SK-N-SH (cell line): ENCODE results near the gene CD2. TPM values are rescaled to one million over a fixed set of nuclear protein-coding genes. Genes with fewer than 3 reads are reported as not detected.

Source experiments
- CTCF ChIA-PET: fragments of 300-600, 350-600 bp; formaldehyde crosslinking; extraction: SDS; loops from one replicate; lab custom pipeline; 2021; lab: Yijun Ruan, JAX
- POLR2A ChIA-PET: fragments of 350-600 bp; sonication (Branson Sonifier 250); formaldehyde crosslinking; extraction: SDS; loops from one replicate; lab custom pipeline; 2020; ENCODE audit warnings: antibody characterized with exemption, inconsistent platforms; lab: Yijun Ruan, JAX
- DNase-seq: peaks from one replicate; pipeline ENCODE4 v3.0.0; 2012
- H2AFZ ChIP-seq: fragments of 200-600 bp; sonication (generic); 2 replicates; pipeline ENCODE4 v1.8.1; 2016; ENCODE audit warnings: antibody characterized with exemption, mild to moderate bottlenecking, low read depth
- H3F3A ChIP-seq: fragments of 200-600 bp; sonication (generic); replicated peaks from 2 replicates; pipeline ENCODE3; 2016; ENCODE audit warnings: antibody characterized with exemption, mild to moderate bottlenecking; ENCODE audit not compliant: insufficient read depth
- H3K27ac ChIP-seq, 2 experiments: fragments of 200-500 bp in 1 of 2; fragments of 200-600 bp in 1 of 2; sonication (Bioruptor generic) in 1 of 2; sonication (generic), shearing (Covaris generic) in 1 of 2; 2 replicates each; pipeline versions ENCODE4 v1.5.1 to v1.6.1; 2014 to 2016; ENCODE audit warnings: low read depth in 2 of 2, inconsistent platforms in 1 of 2, low read length in 1 of 2, mild to moderate bottlenecking in 1 of 2, mixed read lengths in 1 of 2
- H3K27me3 ChIP-seq: fragments of 200-600 bp; sonication (generic), shearing (Covaris generic); 2 replicates; pipeline ENCODE4 v1.6.1; 2016; ENCODE audit warnings: mixed run types; ENCODE audit not compliant: insufficient read depth
- H3K36me3 ChIP-seq, 2 experiments: fragments of 200-500 bp in 1 of 2; fragments of 200-600 bp in 1 of 2; sonication (Bioruptor generic) in 1 of 2; sonication (generic) in 1 of 2; replicated peaks in 1 of 2; 2 replicates each; pipeline versions ENCODE3 to v1.5.1; 2014 to 2016; ENCODE audit warnings: low read length in 1 of 2, mild to moderate bottlenecking in 1 of 2; ENCODE audit not compliant: insufficient read depth in 2 of 2, control insufficient read depth in 1 of 2
- H3K4me1 ChIP-seq, 2 experiments: fragments of 200-500 bp in 1 of 2; fragments of 200-600 bp in 1 of 2; sonication (Bioruptor generic) in 1 of 2; sonication (generic), shearing (Covaris generic) in 1 of 2; 2 replicates each; pipeline versions ENCODE4 v1.5.1 to v1.6.1; 2014 to 2016; ENCODE audit warnings: low read depth in 1 of 2, low read length in 1 of 2, mixed run types in 1 of 2; ENCODE audit not compliant: insufficient read depth in 2 of 2, control insufficient read depth in 1 of 2
- H3K4me2 ChIP-seq: fragments of 200-600 bp; sonication (generic), shearing (Covaris generic); 2 replicates; pipeline ENCODE4 v1.6.1; 2017; ENCODE audit warnings: mixed run types
- H3K4me3 ChIP-seq, 2 experiments: fragments of 200-500 bp in 1 of 2; fragments of 200-600 bp in 1 of 2; sonication (Bioruptor generic) in 1 of 2; sonication (generic), shearing (Covaris generic) in 1 of 2; 2 replicates each; pipeline versions ENCODE4 v1.5.1 to v1.8.1; 2014 to 2016; ENCODE audit warnings: low read depth in 2 of 2, inconsistent platforms in 1 of 2, low read length in 1 of 2, mild to moderate bottlenecking in 1 of 2, mixed read lengths in 1 of 2, moderate library complexity in 1 of 2
- H3K79me2 ChIP-seq: fragments of 200-600 bp; sonication (generic); 2 replicates; pipeline ENCODE4 v1.8.1; 2017; ENCODE audit warnings: mild to moderate bottlenecking; ENCODE audit not compliant: insufficient read depth
- H3K9ac ChIP-seq: fragments of 200-600 bp; sonication (generic); 2 replicates; pipeline ENCODE4 v1.6.1; 2017; ENCODE audit warnings: mixed run types
- H3K9me2 ChIP-seq: fragments of 200-600 bp; sonication (generic); 2 replicates; pipeline ENCODE4 v1.6.1; 2017; ENCODE audit warnings: mixed run types
- H3K9me3 ChIP-seq: fragments of 200-600 bp; sonication (generic); 2 replicates; pipeline ENCODE4 v1.6.1; 2017; ENCODE audit warnings: mixed run types, mild to moderate bottlenecking, moderate library complexity
- H4K20me1 ChIP-seq: fragments of 200-600 bp; sonication (generic); 2 replicates; pipeline ENCODE4 v1.6.1; 2017; ENCODE audit warnings: mild to moderate bottlenecking, mixed run types; ENCODE audit not compliant: insufficient read depth
- CTCF ChIP-seq: fragments of 200-600 bp; sonication (generic); IDR thresholded peaks from 2 replicates; pipeline ENCODE4 v1.6.1; 2017; ENCODE audit warnings: antibody characterized with exemption, mild to moderate bottlenecking, moderate library complexity
- ELF1 ChIP-seq: IDR thresholded peaks from 2 replicates; pipeline ENCODE4 v1.4.0; 2012
- EP300 ChIP-seq, 2 experiments: IDR thresholded peaks; 2 replicates each; pipeline versions ENCODE4 v1.4.0 to v1.6.1; 2012; ENCODE audit warnings: borderline replicate concordance in 1 of 2, low read depth in 1 of 2, low read length in 1 of 2
- FOSL2 ChIP-seq: IDR thresholded peaks from 2 replicates; pipeline ENCODE4 v1.4.0; 2012; ENCODE audit warnings: low read depth, mild to moderate bottlenecking, moderate library complexity, borderline replicate concordance
- FOXJ3 ChIP-seq: sonication (generic); formaldehyde crosslinking; IDR thresholded peaks from 2 replicates; pipeline ENCODE4 v1.5.1; 2020; ENCODE audit warnings: mild to moderate bottlenecking, missing genetic modification reagents
- GATA2 ChIP-seq: sonication (generic); formaldehyde crosslinking; IDR thresholded peaks from 2 replicates; pipeline ENCODE4 v1.5.0; 2020; ENCODE audit warnings: mild to moderate bottlenecking, missing genetic modification reagents
- MAX ChIP-seq: IDR thresholded peaks from 2 replicates; pipeline ENCODE4 v1.4.0; 2012; ENCODE audit warnings: low read depth
- MEF2A ChIP-seq: IDR thresholded peaks from 2 replicates; pipeline ENCODE4 v1.4.0; 2012; ENCODE audit warnings: low read depth, borderline replicate concordance
- MXI1 ChIP-seq: IDR thresholded peaks from 2 replicates; pipeline ENCODE4 v1.6.1; 2012; ENCODE audit warnings: mild to moderate bottlenecking, low read depth, low read length, improper control_type of control experiment
- NRF1 ChIP-seq: IDR thresholded peaks from 2 replicates; pipeline ENCODE4 v1.6.1; 2012; ENCODE audit warnings: low read depth, mild to moderate bottlenecking, low read length
- PBX3 ChIP-seq: IDR thresholded peaks from 2 replicates; pipeline ENCODE4; 2012
- POLR2AphosphoS5 ChIP-seq: IDR thresholded peaks from 2 replicates; pipeline ENCODE4 v1.6.1; 2012; ENCODE audit warnings: low read depth, low read length
- RAD21 ChIP-seq: IDR thresholded peaks from 2 replicates; pipeline ENCODE4 v1.6.1; 2012; ENCODE audit warnings: mild to moderate bottlenecking, low read length
- REST ChIP-seq: IDR thresholded peaks from 2 replicates; pipeline ENCODE4 v1.6.1; 2012; ENCODE audit warnings: mild to moderate bottlenecking, low read depth, low read length, moderate library complexity
- RFX5 ChIP-seq: IDR thresholded peaks from 2 replicates; pipeline ENCODE4 v1.6.1; 2012; ENCODE audit warnings: mild to moderate bottlenecking, improper control_type of control experiment, low read length
- USF1 ChIP-seq: IDR thresholded peaks from 2 replicates; pipeline ENCODE4 v1.4.0; 2012; ENCODE audit warnings: low read depth, borderline replicate concordance
- USF2 ChIP-seq: fragments of 150-350 bp; IDR thresholded peaks from 2 replicates; pipeline ENCODE4 v1.6.1; 2017; ENCODE audit warnings: antibody characterized with exemption, low read length, low read depth, borderline replicate concordance
- ZBTB33 ChIP-seq: IDR thresholded peaks from 2 replicates; pipeline ENCODE4 v1.4.0; 2012; ENCODE audit warnings: low read depth, borderline replicate concordance
- WGBS: methylation state at CpG from one replicate; pipeline ENCODE4 v1.1.6; 2017; ENCODE audit warnings: low lambda C conversion rate; 5-methylcytosine and 5-hydroxymethylcytosine counted together
- polyA plus RNA-seq, 3 experiments: library from polyadenylated mRNA; depleted of rRNA; stranded (reverse); fragments of >200 nt; gene quantifications; 2 replicates each; pipeline ENCODE4 v1.2.3, GENCODE V29; 2012

CD2 gene
- polyA plus RNA-seq, 1 of the 3 experiments (the other 2 are of a cell fraction) = not detected

- TF ChIP-seq REST (no peak), MAX (no peak), NRF1 (no peak), RFX5 (no peak), MXI1 (no peak), POLR2AphosphoS5 (no peak), USF1 (no peak)
Observed at GRCh38 chr1:116751146-116751545, 3.1 kb upstream of the CD2 start (continued).

- ChIA-PET CTCF (interaction anchor here (0.9 kb wide), 1 partner anchor 19 kb away, joined by 3 read pairs; no protein-coding TSS in a partner anchor), POLR2A (no interaction called here)
- Histone ChIP-seq H3K27me3 (no peaks in the 10 kb centered on the region), H3K27ac (no peak overlapping the region), H4K20me1 (no peaks in the 10 kb centered on the region), H3K79me2 (no peaks in the 10 kb centered on the region), H3K36me3 (no peaks in the 10 kb centered on the region), H3K4me1 (no peaks in the 10 kb centered on the region), H3K4me2 (no peak overlapping the region), H3K4me3 (no peak overlapping the region), H3K9me3 (no peaks in the 10 kb centered on the region), H3K9me2 (no peaks in the 10 kb centered on the region), H3K9ac (no peak overlapping the region), H2AFZ (no peak overlapping the region)
- 8% methylated on average over 1 of the region's 1 CpG for WGBS
- no peak for DNase-seq
- no peak for TF ChIP-seq MEF2A
- TF ChIP-seq NRF1 = no peak
- no peak for TF ChIP-seq MAX
- TF ChIP-seq CTCF = no peak
- TF ChIP-seq GATA2 (CRISPR knock-in tag) = no peak
- no peak for TF ChIP-seq USF1
- TF ChIP-seq POLR2AphosphoS5 = no peak
- no peak for TF ChIP-seq RFX5
- no peak for TF ChIP-seq ZBTB33
- TF ChIP-seq FOXJ3 (CRISPR knock-in tag) = no peak
- no peak for TF ChIP-seq PBX3
- TF ChIP-seq ELF1 = no peak
- TF ChIP-seq USF2 = no peak
- TF ChIP-seq EP300 (IDR thresholded peaks at IDR 0.05; ENCODE audit: borderline replicate concordance in 1 of 2, low read depth in 1 of 2, low read length in 1 of 2) = no peak
- TF ChIP-seq FOSL2 = no peak
- no peak for TF ChIP-seq MXI1
- no peak for TF ChIP-seq RAD21
- TF ChIP-seq, all 33 proteins: peak for 0
- no peaks in the 10 kb centered on the region for H3F3A ChIP-seq
Observed at GRCh38 chr1:116751621-116752020, 2.6 kb upstream of the CD2 start.
